HG02571 (cell line): Measurements from ENCODE around the gene MRPL47.

Source experiments
- ATAC-seq: cut with Tn5 transposase; IDR thresholded peaks from one replicate; pipeline ENCODE4 v1.9.1; 2021; ENCODE audit warnings: mild to moderate bottlenecking, moderate library complexity; ENCODE audit not compliant: unreplicated experiment

The MRPL47 gene

GRCh38 chr3:179599531-179599930, 4.9 kb downstream of the MRPL47 start:
- no peak for ATAC-seq

GRCh38 chr3:179591313-179591712, 13.1 kb downstream of the MRPL47 start:
- no peak for ATAC-seq

GRCh38 chr3:179590669-179591068, 13.8 kb downstream of the MRPL47 start:
- ATAC-seq, result no peak

DNA sequence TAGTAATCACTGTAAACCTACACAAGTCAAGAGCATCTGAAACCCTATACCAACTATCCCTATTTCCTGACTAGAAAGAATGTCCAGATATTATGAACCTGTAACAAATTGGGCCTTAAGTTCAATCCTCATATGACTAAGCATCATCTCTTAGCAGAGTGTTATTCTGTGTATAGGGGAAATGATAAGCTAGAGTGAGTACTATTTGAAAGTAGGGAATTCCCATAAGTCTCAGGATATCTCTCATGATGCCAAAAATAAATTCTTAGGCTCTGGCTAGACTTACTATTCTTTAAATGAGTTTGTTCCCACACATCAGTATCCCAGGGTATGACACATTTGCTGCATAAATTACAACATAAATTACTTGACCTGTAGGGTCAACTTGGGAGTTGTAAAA, 15.3 kb downstream of the MRPL47 start:
- no peak for ATAC-seq

- ATAC-seq, result no peak
These were observed 23.4 kb downstream of the MRPL47 start for GRCh38 chr3:179580992-179581391.

GRCh38 chr3:179565496-179565895, 38.9 kb downstream of the MRPL47 start:
- no peak for ATAC-seq

GRCh38 chr3:179563271-179563783, 41.1 kb downstream of the MRPL47 start:
- ATAC-seq, result peak; percentile 44

GRCh38 chr3:179562591-179563270, 41.7 kb downstream of the MRPL47 start, which contains the start of gene ACTL6A:
Gene ACTL6A (plus strand): TSS chr3:179562926. CDS start chr3:179563093, 167 bp downstream.
- ATAC-seq, result peak; percentile 97

- ATAC-seq, result no peak
These were observed 43.6 kb downstream of the MRPL47 start for GRCh38 chr3:179560791-179561190.

DNA sequence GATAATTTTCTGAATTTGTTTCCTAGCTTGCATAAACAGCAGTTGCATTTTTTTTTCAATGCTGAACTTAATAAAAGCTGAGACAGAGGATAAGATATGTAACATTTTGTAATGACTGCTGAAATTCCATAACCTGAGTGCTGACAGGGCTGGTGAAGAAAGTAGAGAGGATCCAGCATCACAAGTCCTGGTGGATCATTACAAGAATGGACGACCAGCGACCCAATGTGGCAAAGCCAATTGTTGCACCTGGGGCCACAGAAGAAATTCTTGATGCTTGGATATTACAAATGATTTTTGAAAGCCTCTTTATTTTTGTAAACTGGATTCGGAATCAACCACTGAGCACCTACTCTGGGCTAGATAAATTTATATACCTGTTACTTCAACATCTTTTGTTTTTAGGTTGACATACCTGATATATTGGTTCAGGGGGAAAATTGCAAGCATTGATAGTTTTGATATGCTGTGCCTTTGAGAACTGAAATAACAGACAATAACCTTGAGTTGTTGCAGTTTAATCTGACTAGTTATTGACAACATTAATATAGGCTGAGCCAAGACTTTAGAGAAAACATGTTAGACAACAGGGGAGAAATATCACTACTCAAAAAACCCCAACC, 45.6 kb downstream of the MRPL47 start:
- ATAC-seq, result no peak

- ATAC-seq, result no peak
These were observed 52.9 kb downstream of the MRPL47 start for GRCh38 chr3:179551349-179552105.

DNA sequence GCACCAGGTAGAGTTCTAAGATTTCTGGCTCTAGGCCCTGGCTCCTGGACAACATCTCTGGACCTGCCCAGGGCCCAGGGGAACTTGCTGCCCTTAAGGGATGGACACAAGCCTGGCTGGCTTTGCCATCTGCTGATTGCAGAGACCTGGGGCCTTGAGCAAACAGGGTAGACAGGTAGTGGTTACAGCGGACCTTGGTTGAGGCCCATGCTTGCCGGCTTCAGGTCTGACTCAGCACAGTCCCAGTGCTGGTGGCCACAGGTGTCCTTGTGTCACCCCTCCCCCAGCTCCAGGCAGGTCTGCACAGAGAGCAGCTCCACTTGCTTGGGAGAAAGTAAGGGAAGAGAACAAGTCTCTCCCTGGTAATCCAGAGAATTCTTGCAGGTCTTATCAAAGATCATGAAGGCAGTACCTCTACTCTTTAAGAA, 57.6 kb downstream of the MRPL47 start:
- ATAC-seq, result no peak

GRCh38 chr3:179544981-179545645, 59.3 kb downstream of the MRPL47 start:
- no peak for ATAC-seq

DNA sequence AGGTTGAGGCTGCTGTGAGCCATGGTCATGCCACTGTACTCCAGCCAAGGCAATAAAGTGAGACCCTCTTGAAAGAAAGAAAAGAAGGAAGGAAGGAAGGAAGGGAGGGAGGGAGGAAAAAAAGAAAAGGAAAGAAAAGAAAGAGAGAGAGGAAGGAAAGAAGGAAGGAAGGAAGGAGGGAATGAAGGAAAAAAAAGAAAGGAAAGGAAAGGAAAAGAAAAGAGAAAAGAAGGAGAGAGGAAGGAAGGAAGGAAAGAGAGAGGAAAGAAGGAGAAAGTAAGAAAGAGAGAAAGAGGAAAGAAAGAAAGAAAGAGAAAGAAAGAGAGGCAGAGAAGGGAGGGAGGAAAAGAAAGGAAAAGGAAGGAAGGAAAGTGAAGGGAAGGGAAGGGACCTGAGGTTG, 62.1 kb downstream of the MRPL47 start:
- no peak for ATAC-seq

DNA sequence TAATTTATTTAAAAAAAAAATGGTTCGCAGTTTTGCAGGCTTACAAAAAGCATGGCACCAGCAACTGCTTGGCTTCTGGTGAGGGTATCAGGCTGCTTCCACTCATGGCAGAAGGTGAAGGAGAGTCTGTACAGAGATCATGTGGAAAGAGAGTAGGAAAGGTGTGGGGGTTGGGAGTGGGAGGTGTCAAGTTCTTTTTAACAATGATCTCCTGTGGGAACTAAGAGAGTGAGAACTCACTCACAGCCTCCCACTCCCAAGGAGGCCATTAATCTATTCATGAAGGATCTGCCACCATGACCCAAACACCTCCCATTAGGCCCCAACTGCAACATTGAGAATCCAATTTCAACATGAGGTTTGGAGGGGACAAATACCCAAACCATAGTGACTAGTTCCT, 62.8 kb downstream of the MRPL47 start:
- ATAC-seq, result no peak

DNA sequence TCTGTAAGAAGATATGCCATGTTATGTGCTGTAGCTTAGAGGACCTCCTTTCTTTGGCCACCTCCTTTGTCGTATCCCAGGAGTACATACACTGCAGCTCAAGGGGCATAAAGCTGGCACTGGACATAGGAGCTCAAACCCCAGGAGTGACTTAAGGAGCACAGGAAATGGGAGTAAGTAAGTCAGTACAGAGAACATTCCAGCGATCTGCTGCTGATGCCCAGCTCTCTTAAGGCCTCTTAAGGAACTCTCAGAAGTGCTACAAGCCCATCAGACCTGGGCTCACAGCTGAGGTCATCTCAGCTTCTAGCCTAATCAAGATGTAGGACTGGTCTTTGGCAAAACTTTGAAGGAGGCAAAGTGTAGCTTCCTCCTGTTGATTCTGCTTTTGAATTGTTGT, 63.3 kb downstream of the MRPL47 start:
- no peak for ATAC-seq
